Thymus (tissue), 11 donors: ENCODE results near the gene LRP1B. TPM values are rescaled to one million over a fixed set of nuclear protein-coding genes. Genes with fewer than 3 reads are reported as not detected.

ENCODE experiments used
- DNase-seq, 9 donors: peaks; one replicate each; pipeline ENCODE4 v3.0.0-alpha.2; 2013; ENCODE audit warnings: low spot score in 9 of 9, low read depth in 6 of 9, missing footprints in 1 of 9
- H3K27ac ChIP-seq, 2 donors: one replicate each; pipeline ENCODE4 v1.5.1; 2013; ENCODE audit warnings: control low read depth in 1 of 2, low read depth in 1 of 2, low read length in 1 of 2, mild to moderate bottlenecking in 1 of 2, moderate library complexity in 1 of 2
- H3K27me3 ChIP-seq, 2 donors: one replicate each; pipeline ENCODE4 v1.5.1; 2013; ENCODE audit warnings: low read length in 1 of 2; ENCODE audit not compliant: control insufficient read depth in 2 of 2, insufficient read depth in 1 of 2
- H3K36me3 ChIP-seq, 2 donors: one replicate each; pipeline ENCODE4 v1.5.1; 2013; ENCODE audit warnings: low read length in 1 of 2, mild to moderate bottlenecking in 1 of 2, moderate library complexity in 1 of 2; ENCODE audit not compliant: control insufficient read depth in 2 of 2, insufficient read depth in 2 of 2
- H3K4me1 ChIP-seq, 2 donors: one replicate each; pipeline ENCODE4 v1.5.1; 2013; ENCODE audit warnings: low read length in 2 of 2; ENCODE audit not compliant: control insufficient read depth in 2 of 2, insufficient read depth in 2 of 2
- H3K4me3 ChIP-seq, 2 donors: one replicate each; pipeline ENCODE4 v1.5.1; 2013; ENCODE audit warnings: low read length in 2 of 2, control low read depth in 1 of 2, mild to moderate bottlenecking in 1 of 2
- H3K9me3 ChIP-seq, 2 donors: one replicate each; pipeline ENCODE4 v1.5.1; 2013; ENCODE audit warnings: low read length in 1 of 2, mild to moderate bottlenecking in 1 of 2; ENCODE audit not compliant: control insufficient read depth in 2 of 2, insufficient read depth in 1 of 2
- WGBS: extraction: QIAGEN DNeasy Blood & Tissue Kit; methylation state at CpG from one replicate; pipeline ENCODE4 v1.1.7; 2013; 5-methylcytosine and 5-hydroxymethylcytosine counted together
- polyA plus RNA-seq: library from polyadenylated mRNA; stranded (reverse); fragments of 200-250 nt; gene quantifications from one replicate; pipeline ENCODE4 v1.2.3, GENCODE V29; 2013
- total RNA-seq: library from RNA; stranded (reverse); fragments of 120-200 nt; gene quantifications from one replicate; pipeline ENCODE4 v1.2.4, GENCODE V29; 2013
- donor health status: healthy.

LRP1B gene
- total and polyA plus RNA-seq, 2 donors: 0.18 to 0.28 TPM

DNA sequence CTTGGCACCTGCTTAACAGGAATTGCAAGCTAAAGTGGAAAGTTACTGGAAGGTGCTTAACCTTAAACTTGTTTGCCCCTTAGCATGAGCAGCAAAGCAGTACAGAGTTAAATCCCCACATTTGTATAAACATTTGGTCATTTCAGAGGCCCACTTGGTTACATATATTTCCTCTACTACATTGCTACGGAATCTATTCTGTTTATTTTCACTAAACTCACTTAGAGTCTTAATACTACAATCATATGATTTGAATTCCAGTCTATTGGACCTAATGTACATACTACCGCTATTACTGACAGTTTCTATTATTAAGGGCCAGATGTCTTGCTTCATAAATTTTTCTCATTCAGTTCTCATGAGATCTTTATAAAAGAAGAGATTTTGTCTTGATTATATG lies 1294.0 kb downstream of the LRP1B start:
- Histone ChIP-seq H3K27ac (no peak overlapping the region), H3K4me1 (peaks cover 0 to 9% of the 10 kb centered on the region in 2 donors), H3K9me3 (no peaks in the 10 kb centered on the region), H3K27me3 (no peaks in the 10 kb centered on the region), H3K36me3 (no peaks in the 10 kb centered on the region), H3K4me3 (no peak overlapping the region)
- 94% methylated on average over 2 of the region's 2 CpGs for WGBS
- DNase-seq: no peak

- H3K4me3 ChIP-seq: no peak overlapping the region
- peak; percentile 11 to 77 (median 38) for DNase-seq
- H3K36me3 ChIP-seq: no peaks in the 10 kb centered on the region
- H3K27ac ChIP-seq: peak overlapping the region in 1 of 2 donors; percentile 42
- no peaks in the 10 kb centered on the region for H3K9me3 ChIP-seq
- no peaks in the 10 kb centered on the region for H3K27me3 ChIP-seq
- WGBS: 38% methylated on average over 7 of the region's 7 CpGs
- peaks cover 0 to 9% of the 10 kb centered on the region in 2 donors for H3K4me1 ChIP-seq
Observed at GRCh38 chr2:140835079-140835478, 1295.7 kb downstream of the LRP1B start.

DNA sequence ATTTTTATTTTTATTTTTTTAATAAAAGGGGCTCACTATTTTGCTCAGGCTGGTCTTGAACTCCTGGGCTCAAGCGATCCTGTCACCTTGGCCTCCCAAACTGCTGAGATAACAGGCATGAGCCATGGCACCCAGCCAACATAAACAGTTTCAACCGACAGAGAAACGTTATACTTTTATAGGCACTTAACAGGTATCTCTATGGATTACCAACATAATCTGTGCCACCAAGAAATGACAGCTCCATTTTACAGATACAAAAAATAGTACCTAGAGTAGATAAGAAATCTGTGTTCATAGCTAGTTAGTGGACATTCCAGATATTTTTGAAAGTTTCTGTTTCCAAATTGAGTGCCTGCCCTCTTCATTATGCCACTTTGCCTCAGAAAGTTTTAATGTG lies 1316.7 kb downstream of the LRP1B start:
- no peak overlapping the region for H3K4me3 ChIP-seq
- no peaks in the 10 kb centered on the region for H3K4me1 ChIP-seq
- H3K27ac ChIP-seq: no peak overlapping the region
- H3K27me3 ChIP-seq: no peaks in the 10 kb centered on the region
- H3K36me3 ChIP-seq: no peaks in the 10 kb centered on the region
- H3K9me3 ChIP-seq: no peaks in the 10 kb centered on the region
- no peak for DNase-seq
- WGBS: 91% methylated on average over 3 of the region's 3 CpGs

DNA sequence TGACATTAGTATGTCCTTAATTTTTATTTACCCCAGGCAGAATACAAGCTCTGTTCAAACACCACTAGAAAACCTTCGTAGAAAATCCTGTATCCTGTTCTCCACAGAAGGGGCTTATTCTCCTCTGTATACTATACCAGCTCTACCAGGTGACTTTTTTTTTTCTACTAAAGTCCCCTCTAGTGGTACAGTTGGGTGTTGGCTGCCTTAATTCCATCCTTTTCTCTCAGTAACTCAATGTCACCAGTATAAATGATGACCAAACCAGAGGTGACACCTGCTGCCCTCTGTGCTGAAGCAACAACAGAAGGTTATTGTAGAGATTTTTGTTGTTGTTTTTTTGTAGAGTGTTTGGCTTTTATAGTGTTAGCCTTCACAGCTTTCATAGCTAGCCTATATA lies 1322.0 kb downstream of the LRP1B start:
- no peaks in the 10 kb centered on the region for H3K9me3 ChIP-seq
- H3K36me3 ChIP-seq: no peaks in the 10 kb centered on the region
- 97% methylated on average over 1 of the region's 1 CpG for WGBS
- H3K27me3 ChIP-seq: no peaks in the 10 kb centered on the region
- DNase-seq: no peak
- no peak overlapping the region for H3K4me3 ChIP-seq
- no peak overlapping the region for H3K27ac ChIP-seq
- no peaks in the 10 kb centered on the region for H3K4me1 ChIP-seq

DNA sequence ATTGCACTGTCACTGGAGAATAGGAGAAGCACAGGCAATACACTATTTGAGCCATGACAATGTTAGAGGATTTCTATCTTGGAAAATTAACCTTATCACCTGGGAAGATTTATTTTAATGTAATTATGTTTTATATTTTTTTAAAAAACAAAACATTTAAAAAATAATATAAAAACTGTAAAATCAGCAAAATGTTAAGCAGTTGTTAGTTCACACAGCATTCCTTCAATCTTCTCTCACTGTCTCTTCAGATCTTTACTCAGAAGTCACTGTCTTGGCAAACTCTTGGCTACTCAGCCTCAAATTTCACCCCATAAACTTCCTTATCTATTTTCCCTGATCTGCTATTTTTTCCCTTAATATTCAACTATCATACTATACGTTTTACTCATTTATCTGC lies 1322.6 kb downstream of the LRP1B start:
- H3K4me3 ChIP-seq: no peak overlapping the region
- H3K27me3 ChIP-seq: no peaks in the 10 kb centered on the region
- WGBS: 77% methylated on average over 1 of the region's 1 CpG
- no peaks in the 10 kb centered on the region for H3K36me3 ChIP-seq
- H3K4me1 ChIP-seq: no peaks in the 10 kb centered on the region
- DNase-seq: no peak
- no peaks in the 10 kb centered on the region for H3K9me3 ChIP-seq
- H3K27ac ChIP-seq: no peak overlapping the region

- no peak for DNase-seq
- H3K36me3 ChIP-seq: no peaks in the 10 kb centered on the region
- no peaks in the 10 kb centered on the region for H3K9me3 ChIP-seq
- H3K27me3 ChIP-seq: no peaks in the 10 kb centered on the region
- 93% methylated on average over 1 of the region's 1 CpG for WGBS
- H3K27ac ChIP-seq: no peak overlapping the region
- no peaks in the 10 kb centered on the region for H3K4me1 ChIP-seq
- no peak overlapping the region for H3K4me3 ChIP-seq
Observed at GRCh38 chr2:140804700-140805260, 1326.0 kb downstream of the LRP1B start.

- Histone ChIP-seq H3K9me3 (no peaks in the 10 kb centered on the region), H3K27ac (no peak overlapping the region), H3K4me3 (no peak overlapping the region), H3K27me3 (no peaks in the 10 kb centered on the region), H3K4me1 (no peaks in the 10 kb centered on the region), H3K36me3 (no peaks in the 10 kb centered on the region)
- no peak for DNase-seq
- 94% methylated on average over 3 of the region's 3 CpGs for WGBS
Observed at GRCh38 chr2:140801311-140801710, 1329.5 kb downstream of the LRP1B start.

GRCh38 chr2:140797718-140798117 lies 1333.1 kb downstream of the LRP1B start:
- DNase-seq: peak in 1 of 9 donors; percentile 10
- Histone ChIP-seq H3K36me3 (no peaks in the 10 kb centered on the region), H3K27ac (no peak overlapping the region), H3K4me3 (no peak overlapping the region), H3K4me1 (no peaks in the 10 kb centered on the region), H3K9me3 (no peaks in the 10 kb centered on the region), H3K27me3 (no peaks in the 10 kb centered on the region)
- 89% methylated on average over 4 of the region's 4 CpGs for WGBS

- no peak for DNase-seq
- 68% methylated on average over 2 of the region's 2 CpGs for WGBS
- no peak overlapping the region for H3K27ac ChIP-seq
Observed at GRCh38 chr2:140791802-140792201, 1339.0 kb downstream of the LRP1B start.

GRCh38 chr2:140786585-140786984 lies 1344.2 kb downstream of the LRP1B start:
- Histone ChIP-seq H3K9me3 (no peaks in the 10 kb centered on the region), H3K27ac (no peak overlapping the region), H3K4me3 (no peak overlapping the region), H3K27me3 (no peaks in the 10 kb centered on the region), H3K4me1 (no peaks in the 10 kb centered on the region), H3K36me3 (no peaks in the 10 kb centered on the region)
- WGBS: 87% methylated on average over 2 of the region's 2 CpGs
- DNase-seq: no peak

More at GRCh38 chr2:140791802-140792201, 1339.0 kb downstream of the LRP1B start:
- no peaks in the 10 kb centered on the region for H3K9me3 ChIP-seq
- H3K27me3 ChIP-seq: no peaks in the 10 kb centered on the region
- H3K4me3 ChIP-seq: no peak overlapping the region
- H3K4me1 ChIP-seq: no peaks in the 10 kb centered on the region
- no peaks in the 10 kb centered on the region for H3K36me3 ChIP-seq
